Measurements from ENCODE around the gene CHRD.

CHRD gene

DNA sequence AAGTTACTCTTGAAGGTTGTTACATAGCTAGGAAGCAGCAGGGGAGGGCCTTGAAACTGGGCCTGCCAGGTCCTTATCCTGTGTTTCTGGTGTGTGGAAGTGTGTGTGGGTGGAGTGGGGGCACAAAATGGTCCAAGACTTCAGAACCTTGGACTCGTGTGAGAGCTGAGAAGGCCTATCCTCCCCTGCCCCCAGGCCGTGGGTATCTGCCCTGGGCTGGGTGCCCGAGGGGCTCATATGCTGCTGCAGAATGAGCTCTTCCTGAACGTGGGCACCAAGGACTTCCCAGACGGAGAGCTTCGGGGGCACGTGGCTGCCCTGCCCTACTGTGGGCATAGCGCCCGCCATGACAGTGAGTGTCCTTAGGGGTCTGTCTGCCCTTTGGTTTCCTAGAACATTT lies 4.5 kb downstream of the CHRD start:
- no peak for DNase-seq

- DNase-seq: no peak
Observed at GRCh38 chr3:184384856-184385422, 5.1 kb downstream of the CHRD start.

DNA sequence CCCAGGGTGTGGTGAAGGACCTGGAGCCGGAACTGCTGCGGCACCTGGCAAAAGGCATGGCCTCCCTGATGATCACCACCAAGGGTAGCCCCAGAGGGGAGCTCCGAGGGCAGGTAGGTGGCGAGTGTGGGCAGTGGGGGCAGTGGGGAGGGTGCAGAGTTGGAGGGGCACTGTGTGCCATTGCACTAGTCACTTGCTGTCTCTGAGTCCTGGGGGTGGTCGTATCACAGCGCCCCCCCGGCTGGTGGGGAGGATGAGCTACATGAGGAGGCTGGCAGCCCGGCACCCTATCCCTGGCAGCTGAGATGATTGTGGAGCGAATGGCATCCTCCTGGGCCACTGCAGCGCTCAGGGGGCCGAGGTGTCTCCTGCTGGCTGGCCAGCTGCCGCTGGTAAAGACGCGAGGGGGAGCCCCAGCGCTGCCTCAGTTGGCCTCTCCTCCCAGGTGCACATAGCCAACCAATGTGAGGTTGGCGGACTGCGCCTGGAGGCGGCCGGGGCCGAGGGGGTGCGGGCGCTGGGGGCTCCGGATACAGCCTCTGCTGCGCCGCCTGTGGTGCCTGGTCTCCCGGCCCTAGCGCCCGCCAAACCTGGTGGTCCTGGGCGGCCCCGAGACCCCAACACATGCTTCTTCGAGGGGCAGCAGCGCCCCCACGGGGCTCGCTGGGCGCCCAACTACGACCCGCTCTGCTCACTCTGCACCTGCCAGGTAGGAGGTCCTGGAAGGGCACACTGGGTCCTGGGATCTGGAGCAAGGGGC lies 6.4 kb downstream of the CHRD start:
- no peak for DNase-seq

DNA sequence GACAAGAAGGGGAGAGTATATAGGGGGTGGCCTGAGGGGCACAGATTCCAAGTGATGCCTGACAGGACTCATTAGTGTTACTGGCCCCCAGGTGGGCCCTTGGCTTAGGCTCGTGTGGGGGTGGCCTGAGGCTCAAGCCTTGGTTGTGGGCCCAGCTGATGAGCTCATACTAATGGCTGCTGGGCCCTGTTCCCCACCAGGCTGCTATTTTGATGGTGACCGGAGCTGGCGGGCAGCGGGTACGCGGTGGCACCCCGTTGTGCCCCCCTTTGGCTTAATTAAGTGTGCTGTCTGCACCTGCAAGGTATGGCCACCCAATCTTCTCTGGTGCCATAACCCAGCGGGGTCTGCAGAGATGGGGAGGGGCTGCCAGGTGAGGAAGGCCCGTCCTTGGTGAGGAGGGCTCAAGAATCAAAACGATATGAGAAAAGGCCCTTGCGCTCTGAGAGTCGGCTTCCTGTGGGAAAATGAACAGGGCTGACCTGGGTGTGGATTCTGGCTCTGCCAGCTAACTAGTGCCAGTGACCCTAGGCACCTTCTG lies 7.4 kb downstream of the CHRD start:
- no peak for DNase-seq

DNA sequence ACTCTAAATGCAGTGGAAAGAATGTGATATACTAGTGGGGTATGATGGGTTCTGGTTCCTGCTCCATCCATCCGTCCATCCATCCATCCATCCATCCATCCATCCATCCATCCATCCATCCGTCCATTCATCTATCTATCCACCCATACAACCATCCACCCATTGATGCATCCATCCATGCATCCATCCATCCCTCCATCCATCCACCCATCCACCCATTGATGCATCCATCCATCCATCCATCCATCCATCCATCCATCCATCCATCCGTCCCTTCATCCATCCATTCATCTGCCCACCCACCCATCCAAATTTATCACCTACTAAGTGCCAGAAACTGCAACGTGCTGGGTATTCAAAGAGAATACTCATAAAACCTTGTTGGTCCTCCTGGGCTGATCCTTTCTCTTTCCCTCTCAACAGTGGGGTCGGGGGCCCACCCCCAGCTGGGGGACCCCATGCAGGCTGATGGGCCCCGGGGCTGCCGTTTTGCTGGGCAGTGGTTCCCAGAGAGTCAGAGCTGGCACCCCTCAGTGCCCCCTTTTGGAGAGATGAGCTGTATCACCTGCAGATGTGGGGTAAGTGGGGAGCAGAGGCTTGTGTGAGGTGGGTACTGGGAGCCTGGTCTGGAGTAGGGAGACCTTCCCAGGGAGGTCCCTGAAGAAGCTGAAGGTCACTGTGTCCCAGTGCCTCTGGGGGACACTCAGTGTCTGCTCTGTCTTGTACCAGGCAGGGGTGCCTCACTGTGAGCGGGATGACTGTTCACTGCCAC lies 8.5 kb downstream of the CHRD start:
- no peak for DNase-seq

DNA sequence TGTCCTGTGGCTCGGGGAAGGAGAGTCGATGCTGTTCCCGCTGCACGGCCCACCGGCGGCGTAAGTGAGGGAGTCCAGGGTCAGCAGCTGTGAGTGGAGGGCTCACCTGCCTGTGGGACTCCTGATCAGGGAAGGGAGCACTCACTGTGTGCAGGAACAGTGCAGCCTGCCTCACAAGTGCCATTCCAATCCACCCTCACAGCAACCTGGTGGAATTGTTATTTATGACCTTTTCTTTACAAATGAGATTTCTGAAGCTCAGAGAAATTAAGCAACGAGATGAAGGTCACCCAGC lies 9.0 kb downstream of the CHRD start:
- no peak for DNase-seq

GRCh38 chr3:184389384-184389783 lies 9.5 kb downstream of the CHRD start:
- no peak for DNase-seq

GRCh38 chr3:184389935-184390528 lies 10.2 kb downstream of the CHRD start:
- DNase-seq: no peak

DNA sequence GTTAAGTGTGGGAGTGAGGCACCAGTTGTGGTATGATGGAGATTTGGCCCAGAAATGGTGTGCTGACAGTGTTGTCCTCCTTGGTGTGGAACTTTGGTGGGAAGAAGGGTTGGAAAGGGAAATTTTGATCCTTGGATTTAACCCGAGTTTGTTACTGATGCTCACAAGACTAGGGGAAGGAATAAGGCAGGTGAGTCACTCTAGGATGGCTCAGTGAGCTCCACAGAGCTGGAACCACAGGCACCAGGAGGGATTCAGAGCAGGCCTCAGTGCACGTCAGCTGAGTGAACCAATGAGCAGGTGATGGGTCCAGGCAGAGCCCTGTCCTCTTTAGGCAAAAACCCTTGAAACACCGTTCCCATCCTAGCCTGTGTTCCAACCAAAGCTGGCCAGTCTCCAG lies 11.4 kb downstream of the CHRD start:
- no peak for DNase-seq

GRCh38 chr3:184395320-184395660 lies 15.4 kb downstream of the CHRD start:
- DNase-seq: no peak

DNA sequence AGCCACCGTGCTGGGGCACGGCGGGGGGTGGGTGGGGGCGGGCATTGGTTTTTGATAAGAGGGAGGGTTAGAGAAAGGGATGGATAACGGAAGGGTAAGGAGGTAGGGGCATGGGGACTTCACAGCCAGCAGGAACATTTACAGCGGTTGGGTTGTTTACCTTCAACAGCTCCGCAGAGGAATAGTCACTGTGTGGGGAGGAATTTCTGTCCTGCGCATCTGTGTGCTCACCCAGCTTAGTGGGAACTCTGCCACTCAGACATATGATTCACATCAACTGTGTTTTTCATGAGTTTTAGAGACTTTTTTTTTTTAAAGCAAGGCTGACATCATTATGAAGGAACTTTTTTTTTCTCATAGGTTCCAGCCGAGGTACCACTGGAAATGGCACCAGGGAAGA lies 19.6 kb downstream of the CHRD start:
- no peak for DNase-seq

DNA sequence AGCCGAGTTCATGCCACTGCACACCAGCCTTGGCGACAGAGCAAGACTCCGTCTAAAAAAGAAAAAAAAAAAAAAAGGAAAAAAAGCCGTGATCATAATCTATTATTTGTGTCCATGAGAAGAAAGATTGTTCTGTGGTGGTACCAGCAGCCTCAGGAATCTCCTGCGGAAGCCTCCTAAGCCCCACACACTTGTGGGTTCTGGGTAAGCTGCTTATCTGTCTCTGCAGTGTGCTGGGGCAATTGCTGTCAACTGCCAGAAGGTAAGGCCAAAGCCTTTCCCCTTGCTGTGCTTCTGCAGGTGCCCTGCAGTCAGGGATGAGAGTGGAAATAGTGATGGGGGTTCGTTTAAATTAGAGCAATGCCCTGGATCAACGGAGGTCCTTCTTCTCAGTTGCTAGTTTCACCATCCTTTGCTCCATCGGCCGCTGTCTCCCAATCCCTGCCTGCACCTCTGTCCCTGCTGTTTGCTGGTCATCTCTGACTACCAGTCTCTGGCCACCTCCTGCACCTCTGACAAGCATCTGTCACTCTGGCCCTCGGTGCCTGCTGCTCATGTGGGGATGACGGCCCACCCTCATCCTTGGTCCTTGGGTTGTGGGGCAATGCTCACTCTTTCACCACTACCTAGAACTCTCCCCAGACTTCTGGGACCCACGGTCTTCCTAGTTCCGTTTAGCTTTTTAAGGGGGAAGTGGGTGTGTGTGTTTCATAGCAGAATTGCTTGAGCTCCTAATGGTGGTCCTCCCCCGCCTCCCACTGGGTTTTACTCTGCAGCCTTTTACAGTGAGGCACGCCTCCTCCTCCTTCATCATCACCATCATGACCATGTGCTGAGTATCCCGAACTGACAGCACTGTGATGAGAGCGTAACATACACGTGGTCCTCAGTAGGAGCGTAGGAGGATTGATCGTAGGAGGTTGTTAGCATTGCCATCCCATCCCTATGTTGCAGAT lies 25.5 kb downstream of the CHRD start:
- DNase-seq: no peak

DNA sequence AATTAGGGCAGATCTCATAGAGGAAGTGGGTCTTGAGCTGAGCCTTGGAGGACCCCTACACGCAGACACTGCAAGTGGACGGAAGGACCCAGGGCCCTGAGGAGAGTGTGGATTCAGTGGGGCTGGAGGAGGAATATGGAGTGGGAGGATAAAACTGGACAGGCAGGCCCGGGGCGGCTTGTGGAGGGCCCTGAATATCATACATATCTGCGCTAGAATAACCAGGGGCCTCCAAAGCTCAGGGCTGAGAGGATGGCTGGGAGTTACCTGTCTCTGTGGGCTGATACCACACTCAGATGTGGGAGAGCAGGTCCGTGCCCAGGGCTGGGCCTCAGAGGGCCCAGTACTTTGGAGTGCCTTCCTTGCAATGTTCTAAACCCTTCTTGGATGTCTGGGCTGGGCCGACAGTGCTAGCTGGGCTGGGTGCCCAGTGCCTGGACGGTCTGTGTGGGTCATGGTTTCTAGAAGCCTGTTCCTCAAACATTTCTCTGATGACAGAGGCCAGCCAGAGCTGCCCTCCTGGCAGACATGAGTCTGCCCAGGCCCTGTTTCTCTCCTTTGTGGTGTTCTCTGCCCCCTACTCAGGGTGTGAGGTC lies 29.6 kb downstream of the CHRD start:
- no peak for DNase-seq

DNA sequence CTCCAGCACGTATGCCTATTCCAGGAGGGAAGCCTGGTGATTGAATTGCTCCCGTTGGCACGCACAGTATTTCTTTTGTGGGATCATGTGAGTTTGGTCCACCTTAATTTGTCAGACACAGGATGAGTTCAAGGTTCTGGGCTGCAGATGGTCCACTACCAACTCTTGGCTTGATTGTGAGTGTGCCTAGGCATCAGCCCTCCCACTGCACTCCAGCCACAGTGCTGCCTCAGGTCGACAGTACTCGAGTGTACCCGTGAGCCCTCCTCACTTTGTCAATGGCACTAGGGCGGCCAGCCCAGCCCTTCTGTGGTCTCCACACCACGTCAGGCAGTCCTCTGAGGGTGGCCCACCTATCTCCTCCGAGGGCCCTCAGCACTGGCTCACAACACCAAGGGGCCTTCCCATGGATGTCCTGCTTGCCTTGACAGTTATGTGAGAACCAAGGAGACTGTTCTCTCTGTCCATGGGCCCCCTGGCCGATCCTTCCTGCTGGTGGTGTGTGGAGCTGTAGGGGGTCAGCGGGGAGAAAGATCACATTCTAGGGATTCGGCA lies 30.2 kb downstream of the CHRD start:
- DNase-seq: no peak

DNA sequence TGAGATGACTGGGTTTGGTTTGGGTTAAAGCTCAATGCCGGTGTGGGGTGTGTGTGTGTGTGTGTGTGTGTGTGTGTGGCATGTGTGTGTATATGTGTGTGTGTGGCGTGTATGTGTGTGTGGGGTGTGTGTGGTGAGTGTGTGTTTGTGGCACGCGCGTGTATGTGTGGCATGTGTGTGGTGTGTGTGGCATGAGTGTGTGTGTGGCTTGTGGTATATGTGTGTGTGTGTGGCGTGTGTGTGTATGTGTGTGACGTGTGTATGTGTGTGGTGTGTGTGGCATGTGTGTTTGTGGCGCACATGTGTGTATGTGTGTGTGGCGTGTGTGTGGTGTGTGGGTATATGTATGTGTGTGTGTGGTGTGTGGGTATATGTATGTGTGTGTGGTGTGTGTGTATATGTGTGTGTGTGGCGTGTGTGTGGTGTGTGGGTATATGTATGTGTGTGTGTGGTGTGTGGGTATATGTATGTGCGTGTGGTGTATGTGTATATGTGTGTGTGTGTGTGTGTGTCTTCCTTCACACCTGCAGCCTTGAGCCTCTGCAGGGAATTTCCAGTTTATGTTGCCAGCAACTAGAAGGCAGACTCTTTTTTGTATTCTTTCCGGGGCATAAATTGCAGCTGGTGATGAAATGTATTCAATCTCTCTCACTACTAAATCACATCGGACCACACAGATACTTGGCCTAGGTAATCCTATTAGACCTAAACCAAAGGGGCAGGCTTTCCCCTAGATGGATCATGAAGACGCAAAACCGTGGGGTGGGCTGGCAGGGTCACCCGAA lies 34.8 kb downstream of the CHRD start:
- DNase-seq: no peak

- DNase-seq: no peak
Observed at GRCh38 chr3:184415203-184415490, 35.3 kb downstream of the CHRD start.

GRCh38 chr3:184417619-184418327 lies 37.9 kb downstream of the CHRD start:
- DNase-seq: peak; percentile 20 to 48 (median 37)

GRCh38 chr3:184419171-184419570 lies 39.3 kb downstream of the CHRD start:
- DNase-seq: no peak

GRCh38 chr3:184423561-184423960 lies 43.7 kb downstream of the CHRD start:
- DNase-seq: no peak

DNA sequence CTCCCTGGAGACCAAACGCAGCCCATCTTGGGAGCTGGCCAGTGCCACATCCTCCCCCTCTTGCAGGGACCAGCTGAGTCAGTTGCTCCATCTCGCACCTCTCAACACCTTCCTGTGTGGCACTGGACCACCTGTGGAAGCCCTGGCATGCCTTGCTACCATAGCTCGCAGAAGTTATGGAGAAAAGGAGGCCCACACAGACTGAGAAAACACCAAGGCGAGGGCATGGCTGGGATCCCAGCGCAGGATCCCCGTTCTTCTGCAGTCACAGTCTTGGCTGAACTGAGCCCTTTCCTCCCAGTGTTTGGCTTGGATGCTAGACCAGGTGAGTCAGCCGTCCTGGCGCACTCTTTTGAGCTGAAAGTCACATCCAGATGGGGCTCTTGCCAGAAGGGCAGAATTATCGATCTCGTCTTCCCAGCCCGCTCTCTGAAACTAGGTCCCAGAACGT lies 46.9 kb downstream of the CHRD start:
- no peak for DNase-seq
